Measurements from ENCODE around the gene IGDCC3.
"Not testable (repeated sequence)": the region's sequence is repeated elsewhere in the genome, so short reads cannot be mapped to it uniquely, and the experiment has no call there.

DNA sequence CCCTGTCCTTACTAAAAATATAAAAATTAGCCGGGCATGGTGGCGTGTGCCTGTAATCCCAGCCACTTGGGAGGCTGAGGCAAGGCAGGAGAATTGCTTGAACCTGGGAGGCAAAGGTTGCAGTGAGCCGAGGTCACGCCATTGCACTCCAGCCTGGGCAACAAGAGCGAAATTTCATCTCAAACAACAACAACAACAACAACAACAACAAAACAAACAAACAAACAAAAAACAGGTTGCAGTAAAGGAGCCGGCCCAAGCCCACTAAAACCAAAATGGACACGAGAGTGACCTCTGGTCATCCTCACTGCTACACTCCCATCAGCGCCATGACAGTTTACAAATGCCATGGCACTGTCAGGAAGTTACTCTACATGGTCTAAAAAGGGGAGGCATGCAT lies 30.0 kb downstream of the IGDCC3 start:
- not testable (repeated sequence) for TF ChIP-seq CTCF, POLR2A (IDR thresholded peaks at IDR 0.05)

Data from uterus (tissue), 2 donors.